IPS-20b (cell line): Measurements from ENCODE around the gene FAM219A.
A peak's percentile ranks its signal among the peaks of the same experiment; 100 is the strongest.

Experiments used
- H3K27ac ChIP-seq: one replicate; pipeline ENCODE4 v1.5.1; 2013; ENCODE audit warnings: low read length
- H3K27me3 ChIP-seq: 2 replicates; pipeline ENCODE4 v1.6.1; 2013; ENCODE audit warnings: mild to moderate bottlenecking, low read length, inconsistent platforms; ENCODE audit not compliant: insufficient read depth
- H3K36me3 ChIP-seq: 2 replicates; pipeline ENCODE4 v1.6.1; 2013; ENCODE audit warnings: low read depth, mild to moderate bottlenecking, inconsistent platforms, low read length, moderate library complexity; ENCODE audit not compliant: insufficient read depth
- H3K4me1 ChIP-seq: 2 replicates; pipeline ENCODE4 v1.6.1; 2013; ENCODE audit warnings: mild to moderate bottlenecking, control low read depth, inconsistent platforms, low read length, moderate library complexity; ENCODE audit not compliant: insufficient read depth
- H3K4me3 ChIP-seq: 2 replicates; pipeline ENCODE4 v1.5.1; 2013; ENCODE audit warnings: mild to moderate bottlenecking, low read length, inconsistent platforms
- H3K9ac ChIP-seq: 2 replicates; pipeline ENCODE4 v1.6.1; 2013; ENCODE audit warnings: low read depth, mild to moderate bottlenecking, inconsistent platforms, low read length, moderate library complexity
- H3K9me3 ChIP-seq: 2 replicates; pipeline ENCODE4 v1.6.1; 2013; ENCODE audit warnings: mild to moderate bottlenecking, low read depth, low read length, inconsistent platforms; ENCODE audit not compliant: insufficient read depth

Gene FAM219A

DNA sequence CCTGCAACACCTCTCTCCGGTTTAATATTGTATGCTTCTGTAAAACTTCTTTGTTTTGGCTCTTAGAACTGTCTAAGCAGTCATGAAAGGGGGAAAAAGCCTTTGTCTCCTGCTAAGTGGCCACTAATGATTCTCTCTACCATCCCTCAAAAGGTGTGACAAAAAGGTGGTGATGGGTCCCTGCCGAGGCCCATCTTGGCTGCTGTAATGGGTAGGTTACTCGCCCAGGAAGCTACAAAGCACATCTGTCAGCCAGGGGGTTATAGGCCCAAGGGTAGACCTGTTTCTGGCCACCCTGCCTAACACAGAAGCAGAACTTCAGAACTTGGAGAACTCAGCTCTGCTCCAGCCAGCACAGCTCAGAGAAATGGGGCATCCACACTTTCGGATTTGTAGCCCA is 1.6 kb downstream of the FAM219A start:
- no peak overlapping the region for H3K27ac ChIP-seq
- H3K9me3 ChIP-seq = no peaks in the 10 kb centered on the region
- H3K36me3 ChIP-seq = no peaks in the 10 kb centered on the region
- H3K4me3 ChIP-seq = peak overlapping the region; percentile 81
- peaks cover 40% of the 10 kb centered on the region for H3K27me3 ChIP-seq
- peaks cover 9% of the 10 kb centered on the region; the same call in 1 of the 2 replicates for H3K4me1 ChIP-seq
- peak overlapping the region; percentile 71; the same call in 1 of the 2 replicates for H3K9ac ChIP-seq

DNA sequence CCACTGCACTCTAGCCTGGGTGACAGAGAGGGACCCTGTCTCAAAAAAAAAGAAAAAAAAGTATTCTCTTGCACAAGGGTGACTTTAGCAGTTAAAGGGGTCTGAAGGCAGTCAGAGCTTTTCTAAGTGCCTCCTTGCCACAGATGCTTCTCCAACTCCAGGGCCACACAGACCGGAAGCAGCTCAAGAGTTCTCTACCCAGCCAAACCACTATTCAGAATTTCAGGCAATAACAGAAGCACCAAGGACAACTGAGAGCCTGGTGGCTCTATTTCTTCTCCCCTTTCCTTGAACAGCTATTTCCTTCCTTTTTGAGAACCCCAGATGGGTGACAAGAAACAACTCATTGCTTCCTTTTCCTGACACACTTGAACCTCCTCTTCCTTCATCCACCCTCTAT is 2.2 kb downstream of the FAM219A start:
- peaks cover 14% of the 10 kb centered on the region; the same call in 1 of the 2 replicates for H3K4me1 ChIP-seq
- H3K27me3 ChIP-seq = peaks cover 37% of the 10 kb centered on the region
- no peaks in the 10 kb centered on the region for H3K9me3 ChIP-seq
- no peak overlapping the region for H3K9ac ChIP-seq
- H3K4me3 ChIP-seq = no peak overlapping the region
- H3K27ac ChIP-seq = no peak overlapping the region
- H3K36me3 ChIP-seq = no peaks in the 10 kb centered on the region

DNA sequence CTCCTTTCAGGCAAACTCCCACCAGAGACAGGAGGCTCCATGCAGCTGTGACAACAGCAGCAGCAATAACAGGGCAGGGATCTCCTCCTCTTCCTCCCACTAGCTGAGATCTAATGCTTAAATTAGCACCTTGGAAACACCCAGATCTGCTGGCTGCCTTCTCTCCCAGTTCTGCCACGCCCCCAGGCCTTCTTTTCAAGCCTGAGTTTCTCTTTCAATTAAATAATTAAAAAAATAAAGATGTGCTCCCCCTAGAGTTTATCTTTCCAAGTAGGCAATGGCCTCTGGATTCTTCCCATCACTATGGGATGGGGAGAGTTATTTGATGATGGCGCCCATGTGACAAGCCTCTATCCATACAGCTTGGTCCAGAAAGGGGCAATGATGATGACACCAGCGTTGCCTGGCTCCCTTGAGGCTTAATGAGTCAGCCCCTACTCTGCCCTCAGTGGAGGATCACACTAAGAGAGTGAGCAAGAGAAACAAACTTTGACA is 3.8 kb downstream of the FAM219A start:
- Histone ChIP-seq H3K27me3 (peaks cover 31% of the 10 kb centered on the region), H3K9me3 (no peaks in the 10 kb centered on the region), H3K4me1 (peaks cover 17% of the 10 kb centered on the region; the same call in 1 of the 2 replicates), H3K9ac (no peak overlapping the region), H3K36me3 (no peaks in the 10 kb centered on the region), H3K4me3 (no peak overlapping the region), H3K27ac (no peak overlapping the region)

DNA sequence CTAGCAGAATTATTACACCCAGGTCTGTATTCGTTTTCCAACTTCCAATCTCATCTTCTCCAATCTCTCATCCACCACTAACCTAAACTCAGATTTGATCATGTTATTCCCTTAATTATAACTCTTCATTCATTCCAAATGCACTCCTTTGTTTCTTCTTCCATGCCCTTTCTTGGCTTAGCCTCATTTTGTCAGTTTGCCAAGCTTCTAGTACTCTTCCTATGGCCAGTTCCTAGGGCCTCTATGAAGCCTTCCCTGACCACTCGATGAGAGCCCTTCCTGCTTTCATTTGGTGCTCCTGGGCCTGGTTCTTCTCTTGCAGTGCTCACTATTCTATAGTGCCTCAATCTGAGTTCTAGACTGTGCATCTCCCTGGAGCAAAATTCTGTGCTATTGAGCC is 5.8 kb downstream of the FAM219A start:
- peaks cover 20% of the 10 kb centered on the region for H3K27me3 ChIP-seq
- H3K27ac ChIP-seq = no peak overlapping the region
- H3K9me3 ChIP-seq = no peaks in the 10 kb centered on the region
- H3K9ac ChIP-seq = no peak overlapping the region
- H3K4me3 ChIP-seq = no peak overlapping the region
- H3K36me3 ChIP-seq = no peaks in the 10 kb centered on the region
- H3K4me1 ChIP-seq = peaks cover 17% of the 10 kb centered on the region; the same call in 1 of the 2 replicates

DNA sequence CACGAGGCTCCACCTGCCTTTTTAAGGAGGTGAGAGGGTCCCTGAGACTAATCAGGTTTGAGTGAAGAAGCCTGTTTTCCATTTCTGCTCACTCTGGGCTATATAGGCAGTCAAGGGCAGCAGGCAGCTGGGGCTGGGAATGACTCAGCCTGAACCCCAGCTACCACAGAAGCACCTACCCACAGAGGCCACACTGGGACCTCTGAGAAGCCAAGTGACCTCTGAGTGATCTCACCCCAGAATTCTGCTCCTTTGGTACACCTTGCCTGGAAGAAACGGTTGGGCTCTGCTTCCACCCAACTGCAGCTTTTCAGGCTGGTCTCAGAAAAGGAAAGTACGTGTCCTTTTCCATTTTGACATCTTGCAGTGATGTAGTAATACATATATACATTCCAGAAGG is 6.8 kb downstream of the FAM219A start:
- Histone ChIP-seq H3K9me3 (no peaks in the 10 kb centered on the region), H3K9ac (no peak overlapping the region), H3K4me1 (peaks cover 12% of the 10 kb centered on the region; the same call in 1 of the 2 replicates), H3K27ac (no peak overlapping the region), H3K27me3 (peaks cover 9% of the 10 kb centered on the region; the same call in 1 of the 2 replicates), H3K36me3 (no peaks in the 10 kb centered on the region), H3K4me3 (no peak overlapping the region)

DNA sequence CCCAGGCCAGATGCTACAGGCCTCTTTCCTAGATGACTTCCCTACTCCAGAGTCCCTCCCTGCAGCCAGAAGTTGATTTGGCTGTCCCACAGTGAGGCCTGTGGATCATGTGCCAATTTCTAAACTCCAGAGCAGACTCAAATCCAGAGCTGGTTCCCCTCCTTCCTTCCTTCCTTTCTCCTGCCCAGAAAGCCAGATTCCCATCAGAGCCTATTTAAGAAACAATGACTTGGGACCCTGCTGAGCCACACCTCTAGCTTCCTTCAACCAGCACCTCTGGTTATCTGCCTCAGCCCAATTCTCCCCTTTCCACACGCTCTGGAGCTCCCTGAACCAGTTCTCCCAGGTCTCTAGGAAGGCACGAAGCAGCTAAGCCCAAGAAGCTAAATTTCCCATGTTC is 7.2 kb downstream of the FAM219A start:
- Histone ChIP-seq H3K9ac (no peak overlapping the region), H3K4me1 (peaks cover 11% of the 10 kb centered on the region; the same call in 1 of the 2 replicates), H3K4me3 (no peak overlapping the region), H3K27me3 (peaks cover 5% of the 10 kb centered on the region; the same call in 1 of the 2 replicates), H3K27ac (no peak overlapping the region), H3K36me3 (no peaks in the 10 kb centered on the region), H3K9me3 (no peaks in the 10 kb centered on the region)

DNA sequence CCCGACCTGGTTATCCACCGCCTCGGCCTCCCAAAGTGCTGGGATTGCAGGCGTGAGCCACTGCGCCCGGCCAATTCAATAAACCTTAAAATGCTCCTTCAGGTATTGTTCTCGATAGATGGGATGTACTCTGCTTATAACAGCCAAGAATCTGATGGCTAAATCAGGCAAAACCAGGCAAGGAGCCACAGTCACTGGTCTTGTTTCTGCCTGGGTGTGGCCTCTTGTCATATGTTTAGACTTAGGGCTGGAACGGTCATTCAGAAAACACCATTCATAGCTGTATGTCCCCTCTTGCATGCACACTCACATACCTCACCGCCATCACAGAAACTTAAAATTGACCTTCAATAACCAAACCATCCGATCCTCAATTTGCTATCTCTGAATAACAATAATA is 7.7 kb downstream of the FAM219A start:
- Histone ChIP-seq H3K27ac (no peak overlapping the region), H3K9ac (no peak overlapping the region), H3K9me3 (no peaks in the 10 kb centered on the region), H3K36me3 (no peaks in the 10 kb centered on the region), H3K4me3 (no peak overlapping the region), H3K4me1 (peaks cover 11% of the 10 kb centered on the region; the same call in 1 of the 2 replicates), H3K27me3 (0 out of 2 replicates have a peak, but pooled peaks cover under 1% of the 10 kb centered on the region)

DNA sequence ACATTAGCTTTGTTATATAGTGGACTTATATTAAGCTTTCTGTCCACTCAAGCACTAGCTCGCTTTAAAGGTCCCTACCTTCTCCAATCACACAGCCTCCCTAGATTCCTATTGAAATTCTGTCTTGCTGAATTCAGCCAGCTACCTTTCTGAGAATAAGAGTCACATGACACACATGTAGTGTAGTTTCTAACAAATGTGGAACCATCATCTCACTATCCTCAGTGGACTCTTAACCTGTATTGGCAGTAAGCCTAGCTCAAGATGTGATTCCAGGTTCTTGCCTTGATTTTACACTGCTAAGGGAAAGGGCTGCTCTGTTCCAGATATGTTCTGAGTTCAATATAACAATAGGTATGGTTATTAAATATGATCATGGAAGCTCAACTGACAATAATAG is 11.4 kb downstream of the FAM219A start:
- no peaks in the 10 kb centered on the region for H3K36me3 ChIP-seq
- no peak overlapping the region for H3K4me3 ChIP-seq
- H3K27ac ChIP-seq = no peak overlapping the region
- H3K9me3 ChIP-seq = no peaks in the 10 kb centered on the region
- H3K9ac ChIP-seq = no peak overlapping the region
- peaks cover 16% of the 10 kb centered on the region; the same call in 1 of the 2 replicates for H3K4me1 ChIP-seq
- no peaks in the 10 kb centered on the region for H3K27me3 ChIP-seq

DNA sequence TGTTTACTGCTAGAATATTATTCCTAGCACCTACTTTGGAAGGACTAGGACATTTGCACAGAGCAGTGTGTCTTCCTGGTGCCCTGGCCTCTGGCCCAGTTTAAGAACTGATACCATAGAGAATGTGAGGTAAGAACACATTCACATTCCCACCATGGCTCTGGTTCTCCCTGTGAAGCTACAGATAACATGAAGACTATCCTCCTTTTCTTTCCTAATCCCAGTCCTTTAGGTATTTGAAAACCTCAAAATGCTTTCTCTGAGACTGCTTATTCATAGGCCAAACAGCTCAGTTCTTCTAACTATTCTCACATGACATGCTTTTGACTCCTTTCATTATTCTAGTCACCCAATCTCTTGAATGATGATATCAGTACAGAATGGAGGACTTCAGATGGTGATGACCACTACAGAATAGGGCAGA is 11.9 kb downstream of the FAM219A start:
- H3K27me3 ChIP-seq = no peaks in the 10 kb centered on the region
- no peak overlapping the region for H3K4me3 ChIP-seq
- H3K9me3 ChIP-seq = no peaks in the 10 kb centered on the region
- H3K36me3 ChIP-seq = no peaks in the 10 kb centered on the region
- H3K4me1 ChIP-seq = peaks cover 11% of the 10 kb centered on the region; the same call in 1 of the 2 replicates
- no peak overlapping the region for H3K27ac ChIP-seq
- H3K9ac ChIP-seq = no peak overlapping the region

DNA sequence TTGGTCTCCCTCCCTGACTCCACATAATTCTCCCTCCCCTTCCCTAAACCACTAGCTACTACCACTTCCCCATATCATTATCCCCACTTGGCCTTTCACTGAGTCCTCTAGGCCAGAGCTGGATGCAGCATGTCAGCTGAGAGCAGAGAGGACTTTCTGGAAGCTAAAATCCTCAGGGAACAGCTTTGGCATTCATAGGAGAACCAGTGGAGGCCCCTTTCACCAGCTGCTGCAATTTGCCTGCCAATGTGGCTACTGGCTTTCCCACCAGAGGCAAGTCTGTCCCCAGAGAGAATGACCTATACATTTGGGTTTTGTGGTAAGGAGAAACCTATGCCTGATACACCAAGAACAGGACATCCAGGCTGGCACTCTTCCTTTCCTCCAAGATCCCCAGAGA is 14.4 kb downstream of the FAM219A start:
- Histone ChIP-seq H3K9ac (no peak overlapping the region), H3K27ac (no peak overlapping the region), H3K36me3 (no peaks in the 10 kb centered on the region), H3K9me3 (no peaks in the 10 kb centered on the region), H3K27me3 (no peaks in the 10 kb centered on the region), H3K4me3 (no peak overlapping the region), H3K4me1 (peaks cover 6% of the 10 kb centered on the region; the same call in 1 of the 2 replicates)

DNA sequence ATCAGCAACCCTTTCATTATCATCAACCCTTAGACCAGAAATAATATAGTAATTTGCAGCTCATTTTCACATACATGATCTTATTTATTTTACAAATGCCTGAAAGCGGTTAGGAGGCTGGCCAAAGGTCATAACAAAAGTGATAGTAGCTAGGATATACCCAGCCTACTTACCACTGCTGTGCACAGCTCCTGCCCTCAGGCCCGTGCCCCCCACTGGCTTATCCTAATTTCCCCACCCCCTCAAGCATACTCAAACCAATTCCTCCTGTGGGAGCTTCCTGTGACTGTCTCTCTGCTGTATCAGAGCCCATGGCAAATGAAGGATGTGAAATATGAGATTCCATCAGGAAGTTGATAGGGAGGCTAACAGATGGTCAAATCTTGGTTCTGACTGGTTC is 14.8 kb downstream of the FAM219A start:
- H3K9ac ChIP-seq = no peak overlapping the region
- H3K4me1 ChIP-seq = peaks cover 6% of the 10 kb centered on the region; the same call in 1 of the 2 replicates
- H3K9me3 ChIP-seq = no peaks in the 10 kb centered on the region
- H3K27me3 ChIP-seq = no peaks in the 10 kb centered on the region
- no peaks in the 10 kb centered on the region for H3K36me3 ChIP-seq
- no peak overlapping the region for H3K4me3 ChIP-seq
- no peak overlapping the region for H3K27ac ChIP-seq

DNA sequence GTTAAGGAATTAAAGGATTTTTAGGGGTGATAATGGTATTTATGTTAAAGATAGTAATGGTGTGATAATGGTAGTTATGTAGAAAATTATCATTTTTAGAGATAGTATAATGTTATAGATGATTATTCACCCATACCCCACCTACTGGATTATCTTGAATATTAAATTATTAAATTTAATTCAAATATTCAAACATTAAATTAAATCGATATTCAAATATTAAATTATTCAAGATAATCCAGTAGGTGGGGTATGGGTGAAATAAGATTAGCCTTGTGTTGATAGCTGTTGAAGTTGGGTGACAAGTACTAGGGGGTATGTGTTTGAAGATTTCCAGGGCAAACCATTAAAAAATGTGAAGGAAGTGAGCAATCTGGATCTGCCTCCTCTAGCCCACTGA is 15.6 kb downstream of the FAM219A start:
- Histone ChIP-seq H3K27me3 (no peaks in the 10 kb centered on the region), H3K36me3 (no peaks in the 10 kb centered on the region), H3K27ac (no peak overlapping the region), H3K9ac (no peak overlapping the region), H3K4me3 (no peak overlapping the region), H3K4me1 (peaks cover 6% of the 10 kb centered on the region; the same call in 1 of the 2 replicates), H3K9me3 (no peaks in the 10 kb centered on the region)
